ENCODE data around the gene TOM1L2.

Gene TOM1L2

GRCh38 chr17:17830269-17830567 is 142.0 kb downstream of the TOM1L2 start:
- no peak for DNase-seq

- DNase-seq = no peak
Measured at GRCh38 chr17:17827826-17828621, 144.2 kb downstream of the TOM1L2 start.

- DNase-seq = no peak
Measured at GRCh38 chr17:17826942-17827785, 145.0 kb downstream of the TOM1L2 start.

GRCh38 chr17:17826342-17826713 is 145.9 kb downstream of the TOM1L2 start:
- no peak for DNase-seq

GRCh38 chr17:17824783-17825614 is 147.2 kb downstream of the TOM1L2 start:
- DNase-seq = no peak

GRCh38 chr17:17824119-17824782 is 147.9 kb downstream of the TOM1L2 start:
- DNase-seq = no peak

GRCh38 chr17:17823433-17824118 is 148.6 kb downstream of the TOM1L2 start:
- no peak for DNase-seq

- no peak for DNase-seq
Measured at GRCh38 chr17:17822616-17823015, 149.6 kb downstream of the TOM1L2 start.

GRCh38 chr17:17822189-17822588 is 150.0 kb downstream of the TOM1L2 start:
- DNase-seq = no peak

GRCh38 chr17:17820463-17821158 is 151.6 kb downstream of the TOM1L2 start:
- no peak for DNase-seq

GRCh38 chr17:17820046-17820445 is 152.2 kb downstream of the TOM1L2 start:
- no peak for DNase-seq

GRCh38 chr17:17819561-17819995 is 152.6 kb downstream of the TOM1L2 start:
- DNase-seq = no peak

- no peak for DNase-seq
Measured at GRCh38 chr17:17819111-17819510, 153.1 kb downstream of the TOM1L2 start.

- DNase-seq = no peak
Measured at GRCh38 chr17:17818088-17818526, 154.1 kb downstream of the TOM1L2 start.

- DNase-seq = no peak
Measured at GRCh38 chr17:17817552-17817947, 154.7 kb downstream of the TOM1L2 start.

- no peak for DNase-seq
Measured at GRCh38 chr17:17816831-17817551, 155.2 kb downstream of the TOM1L2 start.

GRCh38 chr17:17816240-17816814 is 155.9 kb downstream of the TOM1L2 start:
- no peak for DNase-seq

- DNase-seq = no peak
Measured at GRCh38 chr17:17815436-17816200, 156.6 kb downstream of the TOM1L2 start.

GRCh38 chr17:17815062-17815406 is 157.2 kb downstream of the TOM1L2 start:
- DNase-seq = no peak
